ENCODE results near the gene MRPL39.
"Not testable (repeated sequence)": the region's sequence is repeated elsewhere in the genome, so short reads cannot be mapped to it uniquely, and the experiment has no call there.

The MRPL39 gene

DNA sequence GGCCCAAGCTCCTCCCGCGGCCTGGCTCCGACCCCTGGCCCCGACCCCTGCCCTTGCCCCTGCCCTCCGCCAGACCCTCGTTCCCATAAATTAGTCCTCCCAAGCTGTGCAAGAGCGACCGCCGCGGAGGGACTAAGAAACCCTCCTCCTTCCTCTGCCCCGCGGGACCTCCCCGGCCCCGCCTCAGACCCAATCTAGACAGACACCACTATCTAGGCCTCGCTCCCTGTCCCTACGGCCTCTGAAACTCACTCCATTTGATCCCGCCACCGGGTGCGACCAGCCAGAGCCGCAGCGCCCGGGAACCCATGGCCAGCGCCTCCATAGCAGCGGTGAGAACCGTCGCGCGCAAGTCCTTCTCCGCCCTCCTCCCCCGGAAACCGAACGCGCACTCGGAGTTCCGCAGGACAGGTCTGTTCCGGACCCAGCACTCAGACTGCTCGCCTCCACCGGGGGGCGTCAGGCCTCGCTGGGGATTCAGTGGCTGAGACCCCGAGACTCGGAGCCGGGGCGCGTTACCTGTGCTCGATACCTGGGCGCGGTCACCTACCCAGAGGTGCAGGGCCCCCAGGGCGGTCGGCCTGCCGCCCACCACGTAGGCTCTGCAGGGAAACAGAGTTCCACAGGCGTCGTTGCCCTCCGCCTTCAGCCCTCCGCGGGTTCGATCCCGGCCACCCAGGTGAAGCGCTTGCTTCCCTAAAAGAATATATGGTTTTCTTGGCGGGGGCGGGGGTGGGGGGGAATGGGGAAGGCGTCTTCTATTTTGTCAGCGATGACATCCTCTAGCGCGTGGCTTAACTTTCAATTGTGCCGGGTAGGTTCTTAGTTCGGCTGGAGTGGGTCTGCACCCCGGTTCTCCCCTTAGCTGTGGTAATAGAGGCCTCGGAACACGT is at the start of gene MRPL39:
Gene MRPL39 (minus strand): TSS at position 331 of the 893 bp plus-strand sequence. CDS start 6 bp downstream, at position 325.
- peak; percentile 95 for DNase-seq

DNA sequence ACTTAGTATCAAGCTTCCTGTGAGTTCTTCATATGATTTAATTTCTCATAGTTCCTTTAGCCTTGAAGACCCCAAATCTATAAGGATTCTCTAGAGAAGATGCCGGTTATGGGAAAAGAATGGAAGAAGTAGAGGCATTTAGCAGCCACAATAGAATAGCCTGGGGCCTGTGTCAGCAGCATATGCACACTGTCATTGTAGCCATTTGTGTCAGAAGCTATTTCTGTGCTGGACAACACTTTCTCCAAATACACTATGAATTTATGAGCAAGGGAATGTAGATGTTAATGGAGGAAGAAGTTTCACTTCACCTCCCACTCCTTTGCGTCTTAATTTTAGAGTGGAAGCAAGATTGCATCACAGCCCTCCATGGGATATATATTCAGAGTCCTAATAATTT is 49.1 kb upstream of the MRPL39 start:
- no peak for DNase-seq

DNA sequence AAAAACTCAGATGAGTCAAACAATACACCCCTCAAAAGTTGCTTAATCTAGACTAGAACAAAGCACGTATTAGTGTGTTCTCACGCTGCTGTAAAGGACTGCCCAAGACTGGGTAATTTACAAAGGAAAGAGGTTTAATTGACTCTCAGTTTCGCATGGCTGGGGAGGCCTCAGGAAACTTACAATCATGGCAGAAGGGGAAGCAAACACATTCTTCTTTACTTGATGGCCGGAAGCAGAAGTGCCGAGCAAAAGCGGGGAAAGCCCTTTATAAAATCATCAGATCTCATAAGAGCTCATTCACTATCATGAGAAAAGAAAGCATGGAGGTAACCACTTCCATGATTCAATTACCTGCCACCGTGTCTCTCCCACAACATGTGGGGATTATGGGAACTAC is 41.9 kb upstream of the MRPL39 start:
- no peak for DNase-seq

- DNase-seq = no peak
Observed at GRCh38 chr21:25647647-25648046, 40.4 kb upstream of the MRPL39 start.

DNA sequence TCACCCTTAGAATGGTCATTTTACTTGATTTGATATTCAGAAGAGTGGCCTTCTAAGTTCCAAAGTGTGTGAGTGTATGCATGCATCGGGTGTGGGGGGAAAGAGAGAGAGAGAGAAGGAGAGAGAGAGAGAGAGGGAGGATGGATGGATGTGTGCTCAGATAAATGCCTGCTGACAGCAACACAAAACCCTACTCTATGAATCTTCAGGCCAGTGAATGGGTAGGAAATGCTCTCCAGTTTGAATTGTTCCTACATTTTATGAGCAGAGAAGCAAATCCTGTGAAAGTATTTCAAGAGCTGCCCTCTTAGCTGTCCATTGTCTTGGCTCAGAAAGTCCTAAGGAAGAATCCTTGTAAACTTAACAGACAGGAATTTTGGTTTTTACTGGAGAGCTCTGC is 39.2 kb upstream of the MRPL39 start:
- peak; percentile 18 for DNase-seq

- DNase-seq = no peak
Observed at GRCh38 chr21:25643486-25643885, 36.2 kb upstream of the MRPL39 start.

- no peak for DNase-seq
Observed at GRCh38 chr21:25640943-25641292, 33.6 kb upstream of the MRPL39 start.

DNA sequence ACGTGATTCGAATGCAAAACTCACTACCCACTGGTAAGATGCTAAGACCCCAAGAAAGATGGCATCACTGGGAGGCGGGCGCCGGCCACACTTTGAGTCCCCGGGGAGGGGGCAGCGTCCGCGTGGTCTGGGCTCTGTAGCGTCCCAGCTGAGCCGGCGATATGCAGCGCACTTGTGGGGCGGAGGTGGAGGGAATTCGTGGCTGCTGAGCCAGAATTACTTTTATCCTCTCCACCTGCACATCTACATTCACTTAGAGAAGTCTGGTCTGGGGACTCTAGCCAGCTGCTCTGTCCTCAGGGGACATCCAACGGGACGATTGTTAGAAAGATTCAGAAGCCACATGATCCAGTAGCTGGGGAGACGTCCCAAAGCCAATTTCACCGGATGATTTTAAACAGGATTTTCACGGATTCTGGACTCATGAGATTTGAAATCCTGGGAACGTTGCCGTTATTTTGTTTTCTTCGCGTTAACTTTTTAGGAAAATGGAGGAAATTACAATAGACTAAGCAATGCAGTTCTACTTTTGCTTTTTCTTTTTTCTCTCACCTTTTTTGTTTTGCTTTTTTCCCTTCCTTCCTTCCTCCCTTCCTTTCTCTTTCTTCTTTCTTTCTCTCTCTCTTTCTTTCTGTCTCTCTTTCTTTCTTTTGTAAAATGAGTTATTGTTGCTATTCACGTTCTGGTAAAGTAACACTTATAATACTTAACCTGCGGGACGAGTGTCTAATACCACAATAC is 33.1 kb upstream of the MRPL39 start:
- DNase-seq = peak; percentile 84

GRCh38 chr21:25639551-25640201 is 32.4 kb upstream of the MRPL39 start:
- peak; percentile 88 for DNase-seq

- peak; percentile 66 for DNase-seq
Observed at GRCh38 chr21:25638660-25639550, 31.6 kb upstream of the MRPL39 start, which contains the start of gene JAM2. TSS of gene JAM2 (plus strand) at chr21:25639258. CDS start at chr21:25639822, 564 bp downstream.

- DNase-seq = peak; percentile 26
Observed at GRCh38 chr21:25637851-25638659, 30.8 kb upstream of the MRPL39 start.

GRCh38 chr21:25636727-25637126 is 29.4 kb upstream of the MRPL39 start:
- DNase-seq = no peak

GRCh38 chr21:25635310-25635709 is 28.0 kb upstream of the MRPL39 start:
- no peak for DNase-seq

- DNase-seq = no peak
Observed at GRCh38 chr21:25632296-25632695, 25.0 kb upstream of the MRPL39 start.

DNA sequence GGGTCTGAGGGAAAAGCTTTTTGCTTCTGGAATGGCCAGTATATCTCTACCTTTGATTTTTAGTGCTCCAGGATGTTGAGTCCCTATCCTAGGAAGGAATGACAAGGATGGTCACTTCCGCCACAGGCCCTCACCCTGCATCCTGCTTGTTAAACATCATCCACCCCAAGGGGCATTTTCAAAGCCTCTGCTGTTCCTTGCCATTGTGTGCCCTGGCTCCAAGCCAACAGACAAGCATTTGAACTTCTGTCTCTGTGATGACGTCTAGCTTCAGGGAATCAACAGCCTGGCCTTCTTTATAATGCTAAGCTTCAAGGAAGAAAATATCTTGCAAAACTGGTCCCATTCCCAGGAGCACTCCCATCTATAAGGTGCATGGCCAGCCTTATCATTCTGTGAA is 19.5 kb upstream of the MRPL39 start:
- DNase-seq = no peak

DNA sequence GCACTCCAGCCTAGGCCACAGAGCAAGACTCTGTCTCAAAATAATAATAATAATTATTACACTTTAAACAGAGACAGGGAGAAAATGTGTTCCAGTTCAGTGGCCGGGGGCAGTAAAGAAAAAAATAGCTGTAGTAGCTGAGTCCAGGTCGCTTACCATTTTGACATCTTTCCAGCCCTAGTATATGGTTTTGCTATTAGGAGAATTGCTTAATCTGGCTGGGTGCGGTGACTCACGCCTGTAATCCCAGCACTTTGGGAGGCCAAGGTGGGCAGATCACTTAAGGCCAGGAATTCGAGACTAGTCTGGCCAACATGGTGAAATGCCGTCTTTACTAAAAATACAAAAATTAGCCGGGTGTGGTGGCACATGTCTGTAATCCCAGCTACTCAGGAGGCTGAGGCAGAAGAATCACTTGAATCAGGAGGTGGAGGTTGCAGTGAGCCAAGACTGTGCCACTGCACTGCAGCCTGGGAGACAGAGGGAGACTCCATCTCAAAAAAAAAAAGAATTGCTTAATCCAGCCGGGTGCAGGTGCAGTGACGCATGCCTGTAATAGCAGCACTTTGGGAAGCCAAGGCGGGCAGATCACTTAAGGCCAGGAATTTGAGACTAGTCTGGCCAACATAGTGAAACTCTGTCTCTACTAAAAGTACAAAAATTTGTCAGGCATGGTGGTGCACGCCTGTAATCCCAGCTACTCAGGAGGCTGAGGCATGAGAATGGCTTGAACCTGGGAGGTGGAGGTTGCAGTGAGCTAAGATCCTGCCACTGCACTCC is 18.7 kb upstream of the MRPL39 start:
- DNase-seq = not testable (repeated sequence)

- no peak for DNase-seq
Observed at GRCh38 chr21:25625036-25625435, 17.8 kb upstream of the MRPL39 start.

- DNase-seq = no peak
Observed at GRCh38 chr21:25624511-25624910, 17.2 kb upstream of the MRPL39 start.

DNA sequence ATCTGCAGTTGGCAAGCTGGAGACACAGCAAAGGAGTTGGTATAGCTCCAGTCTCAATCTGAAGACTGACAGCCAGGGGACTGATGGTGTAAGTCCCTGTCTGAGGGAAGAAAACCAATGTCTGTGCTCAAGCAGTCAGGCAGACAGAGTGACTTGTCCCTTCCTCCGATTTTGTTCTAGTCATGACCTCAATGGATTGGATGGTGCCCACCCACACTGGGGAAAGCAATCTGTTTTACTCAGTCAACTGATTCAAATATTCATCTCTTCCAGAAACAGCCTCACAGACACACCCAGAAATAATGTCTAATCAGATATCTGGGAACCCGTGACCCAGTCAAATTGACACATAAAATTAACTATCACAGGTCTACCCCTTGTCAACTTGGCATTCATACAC is 11.9 kb upstream of the MRPL39 start:
- no peak for DNase-seq

DNA sequence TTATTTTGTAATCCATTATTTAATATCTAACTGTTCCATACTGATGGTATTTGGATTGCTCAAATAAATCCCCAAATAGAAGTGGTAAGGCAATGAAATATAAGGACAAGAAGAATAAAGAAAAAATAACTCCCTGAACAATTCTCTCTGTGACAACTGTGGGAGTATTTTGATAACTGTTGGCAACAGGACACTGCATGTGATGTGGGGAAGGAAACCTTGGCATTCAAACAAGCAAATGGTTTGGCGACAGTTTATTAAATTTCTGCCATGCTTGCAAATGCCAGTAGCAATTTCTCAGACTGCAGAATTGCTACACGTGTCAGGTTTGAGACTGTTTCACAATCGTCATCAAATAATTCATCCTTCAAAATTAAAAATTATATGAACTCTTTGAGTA is 8.6 kb upstream of the MRPL39 start:
- DNase-seq = no peak

- DNase-seq = no peak
Observed at GRCh38 chr21:25614441-25614840, 7.2 kb upstream of the MRPL39 start.
